Measurements from ENCODE around the gene PTPRK. TPM values are rescaled to one million over a fixed set of nuclear protein-coding genes. Genes with fewer than 3 reads are reported as not detected.

PTPRK gene
- total and polyA plus RNA-seq, 8 donors = 57.0 to 90.4 (median 78.6) TPM

- Histone ChIP-seq H3K4me1 (no peaks in the 10 kb centered on the region), H3K27ac (no peak overlapping the region), H3K36me3 (no peaks in the 10 kb centered on the region), H3K9me3 (no peaks in the 10 kb centered on the region), H3K27me3 (no peaks in the 10 kb centered on the region), H3K4me3 (no peak overlapping the region)
- DNase-seq (no peak), ATAC-seq (no peak)
- intact Hi-C loops (cut with DNase I) = no loop called here
- TF ChIP-seq, protein P1, sequence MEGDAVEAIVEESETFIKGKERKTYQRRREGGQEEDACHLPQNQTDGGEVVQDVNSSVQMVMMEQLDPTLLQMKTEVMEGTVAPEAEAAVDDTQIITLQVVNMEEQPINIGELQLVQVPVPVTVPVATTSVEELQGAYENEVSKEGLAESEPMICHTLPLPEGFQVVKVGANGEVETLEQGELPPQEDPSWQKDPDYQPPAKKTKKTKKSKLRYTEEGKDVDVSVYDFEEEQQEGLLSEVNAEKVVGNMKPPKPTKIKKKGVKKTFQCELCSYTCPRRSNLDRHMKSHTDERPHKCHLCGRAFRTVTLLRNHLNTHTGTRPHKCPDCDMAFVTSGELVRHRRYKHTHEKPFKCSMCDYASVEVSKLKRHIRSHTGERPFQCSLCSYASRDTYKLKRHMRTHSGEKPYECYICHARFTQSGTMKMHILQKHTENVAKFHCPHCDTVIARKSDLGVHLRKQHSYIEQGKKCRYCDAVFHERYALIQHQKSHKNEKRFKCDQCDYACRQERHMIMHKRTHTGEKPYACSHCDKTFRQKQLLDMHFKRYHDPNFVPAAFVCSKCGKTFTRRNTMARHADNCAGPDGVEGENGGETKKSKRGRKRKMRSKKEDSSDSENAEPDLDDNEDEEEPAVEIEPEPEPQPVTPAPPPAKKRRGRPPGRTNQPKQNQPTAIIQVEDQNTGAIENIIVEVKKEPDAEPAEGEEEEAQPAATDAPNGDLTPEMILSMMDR (IDR thresholded peaks at IDR 0.05) = no peak
Measured at GRCh38 chr6:128144320-128144719, 376.1 kb downstream of the PTPRK start.

DNA sequence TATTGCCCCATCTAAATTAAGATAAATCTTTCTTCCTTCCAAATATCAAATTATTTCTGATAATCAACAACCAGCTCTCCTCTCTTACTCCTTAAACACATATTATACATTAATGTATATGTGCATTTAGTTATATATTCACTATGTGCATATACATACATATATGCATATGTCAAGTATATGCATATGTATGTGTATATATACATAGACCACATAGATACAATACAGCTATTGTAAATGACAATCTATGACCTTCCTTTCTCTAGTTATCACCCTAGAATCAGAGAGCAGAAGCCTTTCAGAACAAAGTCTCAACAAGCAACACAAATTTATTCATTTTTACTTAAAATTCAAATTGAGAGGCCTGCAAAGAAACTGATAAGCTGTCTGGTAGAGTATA is 378.5 kb downstream of the PTPRK start:
- DNase-seq = no peak
- Histone ChIP-seq H3K36me3 (no peaks in the 10 kb centered on the region), H3K27ac (no peak overlapping the region), H3K9me3 (no peaks in the 10 kb centered on the region), H3K4me3 (no peak overlapping the region), H3K4me1 (no peaks in the 10 kb centered on the region), H3K27me3 (no peaks in the 10 kb centered on the region)
- intact Hi-C loops (cut with DNase I) = no loop called here
- no peak for ATAC-seq
- TF ChIP-seq, protein P1 (IDR thresholded peaks at IDR 0.05) = no peak

GRCh38 chr6:128139519-128139918 is 380.9 kb downstream of the PTPRK start:
- Histone ChIP-seq H3K4me3 (no peak overlapping the region), H3K27me3 (no peaks in the 10 kb centered on the region), H3K4me1 (peaks cover 0 to 6% of the 10 kb centered on the region in 2 donors), H3K27ac (no peak overlapping the region), H3K9me3 (no peaks in the 10 kb centered on the region), H3K36me3 (no peaks in the 10 kb centered on the region)
- TF ChIP-seq, protein P1 (IDR thresholded peaks at IDR 0.05) = no peak
- DNase-seq = no peak
- no peak for ATAC-seq
- intact Hi-C loops (cut with DNase I) = no loop called here

DNA sequence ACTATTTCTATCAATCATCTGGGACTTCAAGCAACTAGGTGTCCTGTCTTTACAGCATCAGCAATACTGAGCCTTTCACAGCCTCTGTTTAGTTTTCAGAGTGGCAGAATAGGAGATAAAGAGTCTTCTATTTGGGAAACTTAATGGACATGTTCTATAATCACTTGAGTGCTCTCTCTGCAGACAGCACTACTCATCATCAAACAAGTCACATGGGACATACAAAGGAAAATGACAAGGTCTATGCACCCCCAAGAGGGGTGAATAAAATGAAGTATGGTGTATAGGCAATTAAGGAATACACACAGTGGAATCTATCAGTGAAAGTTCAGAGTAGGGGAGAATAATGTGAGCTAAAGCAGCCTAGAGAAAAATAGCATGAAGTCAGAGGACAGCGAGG is 381.7 kb downstream of the PTPRK start:
- no peak for ATAC-seq
- intact Hi-C loops (cut with DNase I) = no loop called here
- no peak overlapping the region for H3K27ac ChIP-seq
- no peaks in the 10 kb centered on the region for H3K9me3 ChIP-seq
- DNase-seq = no peak
- TF ChIP-seq, protein P1 (IDR thresholded peaks at IDR 0.05) = no peak
- H3K36me3 ChIP-seq = no peaks in the 10 kb centered on the region
- H3K4me3 ChIP-seq = no peak overlapping the region
- peaks cover 0 to 8% of the 10 kb centered on the region in 2 donors for H3K4me1 ChIP-seq
- H3K27me3 ChIP-seq = no peaks in the 10 kb centered on the region

GRCh38 chr6:128135325-128135724 is 385.1 kb downstream of the PTPRK start:
- H3K27me3 ChIP-seq = no peaks in the 10 kb centered on the region
- ATAC-seq (no peak), DNase-seq (no peak)
- TF ChIP-seq, protein P1 (IDR thresholded peaks at IDR 0.05) = no peak
- H3K36me3 ChIP-seq = no peaks in the 10 kb centered on the region
- no peaks in the 10 kb centered on the region for H3K9me3 ChIP-seq
- intact Hi-C loops (cut with DNase I) = no loop called here
- peaks cover 0 to 20% of the 10 kb centered on the region in 2 donors for H3K4me1 ChIP-seq
- no peak overlapping the region for H3K27ac ChIP-seq
- H3K4me3 ChIP-seq = no peak overlapping the region

Data from left lung (tissue), 10 donors.